T follicular helper cell (primary cell): Measurements from ENCODE around the gene GNG8.
A peak's percentile ranks its signal among the peaks of the same experiment; 100 is the strongest.

Experiments
- DNase-seq: peaks from one replicate; pipeline ENCODE4 v3.0.0-alpha.2; 2020; ENCODE audit warnings: low read depth
- total RNA-seq, 2 experiments: gene quantifications; one replicate each; lab custom pipeline; 2026; lab: John Stamatoyannopoulos, UW

Gene GNG8
- total RNA-seq = 0 to 0.13 reads per million in 2 experiments

DNA sequence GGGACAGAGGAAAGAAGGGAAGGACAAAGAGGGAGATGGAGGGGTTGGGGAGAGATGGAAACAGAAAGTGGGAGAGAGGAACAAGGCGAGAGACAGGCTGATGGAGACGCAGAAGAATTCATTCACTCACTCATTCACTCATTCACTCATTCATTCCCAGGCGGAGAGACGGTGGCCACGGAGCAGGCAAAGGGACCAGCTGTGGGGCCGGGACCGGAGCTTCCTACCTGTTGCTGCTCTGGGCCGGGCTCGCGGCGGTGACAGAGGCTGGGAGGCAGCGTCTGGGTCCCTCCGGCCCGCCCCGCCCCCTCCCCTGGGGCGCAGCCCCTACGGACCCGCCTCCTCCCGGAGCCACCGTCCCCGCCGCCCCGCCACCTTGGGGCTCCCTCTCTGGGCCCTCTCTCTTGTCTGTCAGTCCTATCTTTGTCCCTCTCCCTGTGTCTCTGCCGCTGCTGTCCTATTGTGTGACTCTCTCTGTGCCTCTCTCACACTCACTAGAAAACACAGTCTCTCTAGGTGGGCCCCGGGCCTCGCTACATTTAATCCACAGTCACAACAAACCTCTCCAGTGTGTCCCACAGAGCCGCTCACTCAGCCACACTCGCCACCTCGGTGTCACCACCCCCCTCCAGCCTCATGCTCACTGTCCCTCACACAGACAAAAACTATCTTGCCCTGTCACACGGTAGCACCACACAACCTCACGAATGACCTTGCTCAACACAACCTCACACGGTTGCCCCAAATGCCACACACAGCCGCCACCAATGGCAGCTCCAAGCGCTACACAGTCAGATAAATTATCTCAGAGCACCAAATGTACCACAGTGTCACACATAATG is at the start of gene GNG8:
Gene GNG8 (minus strand): TSS at position 283 of the 842 bp plus-strand sequence. CDS start 1,520 bp downstream, outside the sequence.
- no peak for DNase-seq

DNA sequence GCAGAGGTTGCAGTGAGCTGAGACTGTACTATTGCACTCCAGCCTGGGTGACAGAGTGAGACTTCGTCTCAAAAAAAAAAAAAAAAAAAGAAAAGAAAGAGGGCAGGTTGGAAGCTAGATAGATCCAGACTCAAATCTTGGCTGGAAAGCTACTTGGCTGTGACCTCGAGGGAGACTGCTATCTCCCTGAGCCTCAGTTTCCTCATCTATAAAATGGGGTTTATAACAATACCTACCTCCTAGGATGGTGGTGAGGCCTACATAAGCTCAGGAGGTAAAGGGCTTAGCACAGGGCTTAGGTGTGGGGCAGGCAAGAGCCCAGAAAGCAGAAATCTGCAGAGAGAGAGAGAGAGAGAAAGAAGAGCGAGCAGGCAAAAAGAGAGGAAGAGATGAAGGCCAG is 49.2 kb upstream of the GNG8 start:
- DNase-seq = no peak

DNA sequence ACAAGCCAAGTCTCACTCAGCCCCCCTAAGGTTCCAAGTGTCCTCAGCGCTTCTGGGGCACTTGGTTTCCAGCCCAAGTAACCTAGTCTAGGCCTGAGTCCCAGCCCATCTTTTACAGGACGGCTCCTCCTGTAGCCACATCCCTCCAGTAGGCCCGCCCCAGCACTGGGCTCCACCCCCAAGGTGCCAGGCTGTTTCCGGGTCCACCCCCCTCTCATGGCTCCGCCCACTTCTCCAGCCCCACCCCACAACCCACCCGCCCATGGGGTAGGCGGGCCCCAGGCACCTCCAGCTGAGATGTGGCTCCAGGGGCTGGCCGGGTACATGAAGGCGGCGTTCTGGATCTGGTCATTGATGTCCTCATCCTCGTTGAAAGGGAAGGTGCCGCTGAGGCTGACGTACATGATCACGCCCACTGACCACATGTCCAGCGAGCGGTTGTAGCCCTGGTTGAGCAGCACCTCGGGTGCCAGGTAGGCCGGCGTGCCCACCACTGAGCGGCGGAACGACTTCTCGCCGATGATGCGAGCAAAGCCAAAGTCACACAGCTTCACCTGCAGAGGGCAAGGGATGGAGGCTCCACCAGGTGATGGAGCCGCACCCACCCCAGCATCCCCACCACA is 42.2 kb upstream of the GNG8 start:
- peak; percentile 41 for DNase-seq

DNA sequence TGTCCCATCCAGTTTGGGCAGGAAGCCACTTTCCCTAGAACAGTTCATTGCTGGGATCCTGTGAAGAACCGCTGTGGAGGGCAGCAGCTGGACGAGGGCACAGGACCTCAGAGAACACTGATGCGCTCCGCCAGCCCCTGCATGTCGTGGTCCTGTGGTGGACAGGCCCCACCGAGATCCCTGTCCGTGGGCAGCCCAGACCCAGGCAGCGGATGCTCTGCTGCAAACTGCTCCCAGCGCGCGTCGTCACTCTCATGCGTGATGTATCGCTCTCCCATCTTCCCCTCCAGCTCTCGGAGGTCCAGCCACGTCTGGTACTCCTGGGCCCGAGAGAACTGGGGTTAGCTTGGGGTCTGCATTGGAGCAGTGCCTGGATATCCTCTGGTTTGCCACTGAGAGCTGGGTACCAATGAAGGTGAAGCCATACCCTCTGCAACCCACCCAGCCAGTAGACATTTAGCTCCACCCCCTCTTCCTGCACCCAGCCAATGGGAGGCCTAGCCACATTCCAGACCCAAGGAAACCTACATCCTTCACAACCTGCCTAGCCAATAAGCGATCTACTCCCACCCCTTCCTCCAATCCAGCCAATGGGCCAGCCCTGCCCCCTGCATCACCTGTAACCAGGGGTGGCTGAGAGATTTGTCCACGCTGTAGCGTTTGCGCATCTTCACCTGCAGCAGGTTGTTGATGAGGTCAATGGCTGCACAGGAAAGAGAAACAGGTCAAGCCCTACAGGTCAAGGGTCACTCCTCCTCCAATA is 38.6 kb upstream of the GNG8 start:
- DNase-seq = no peak

DNA sequence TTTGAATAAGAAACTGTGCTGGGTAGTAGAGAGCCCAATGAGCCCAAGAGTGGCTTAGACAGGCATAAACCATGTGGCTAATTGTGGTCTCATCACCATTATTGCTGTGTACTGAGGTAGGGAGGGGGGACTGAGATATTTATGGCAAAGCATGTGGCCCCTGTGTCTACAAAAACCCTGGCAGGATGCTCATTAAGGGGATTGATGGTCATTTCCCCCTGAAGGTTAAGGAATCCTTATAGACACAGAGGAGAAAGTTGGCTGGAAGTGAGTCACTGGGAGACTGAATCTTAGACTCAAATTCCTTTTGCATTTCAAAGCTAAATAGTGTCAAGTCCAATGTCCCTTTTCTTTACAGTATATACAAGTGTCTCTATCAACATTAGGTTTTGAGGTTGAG is 34.8 kb upstream of the GNG8 start:
- no peak for DNase-seq

DNA sequence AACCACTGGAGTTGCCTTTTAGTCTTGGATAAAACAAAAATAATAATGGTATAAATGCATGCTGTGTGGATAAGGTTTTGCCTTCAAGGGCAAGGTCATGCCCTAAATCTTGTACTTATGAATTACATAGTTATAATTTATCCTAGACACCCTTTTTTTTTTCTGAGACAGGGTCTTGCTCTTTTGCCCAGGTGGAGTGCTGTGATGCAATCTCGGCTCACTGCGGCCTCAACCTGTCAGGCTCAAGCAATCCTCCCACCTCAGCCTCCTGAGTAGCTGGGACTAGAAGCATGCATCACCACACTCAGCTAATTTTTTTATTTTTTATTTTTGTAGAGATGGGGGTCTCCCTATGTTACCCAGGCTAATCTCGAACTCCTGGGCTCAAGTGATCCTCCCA is 32.7 kb upstream of the GNG8 start:
- DNase-seq = no peak

DNA sequence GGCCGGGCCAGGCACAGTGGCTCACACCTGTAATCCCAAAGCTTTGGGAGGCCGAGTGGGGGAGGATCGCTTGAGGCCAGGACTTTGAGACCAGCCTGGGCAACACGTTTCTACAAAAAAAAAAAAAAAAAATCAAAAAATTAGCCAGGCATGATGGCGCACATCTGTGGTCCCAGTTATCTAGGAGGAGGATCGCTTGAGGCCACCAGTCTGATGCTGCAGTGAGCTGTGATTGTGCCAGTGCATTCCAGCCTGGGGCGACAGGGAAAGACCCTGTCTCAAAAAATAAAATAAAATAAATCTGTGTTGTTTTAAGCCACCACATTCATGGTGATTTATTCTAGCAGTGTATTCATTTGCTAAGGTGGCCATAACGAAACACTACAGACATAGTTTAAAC is 29.1 kb upstream of the GNG8 start:
- DNase-seq = no peak

DNA sequence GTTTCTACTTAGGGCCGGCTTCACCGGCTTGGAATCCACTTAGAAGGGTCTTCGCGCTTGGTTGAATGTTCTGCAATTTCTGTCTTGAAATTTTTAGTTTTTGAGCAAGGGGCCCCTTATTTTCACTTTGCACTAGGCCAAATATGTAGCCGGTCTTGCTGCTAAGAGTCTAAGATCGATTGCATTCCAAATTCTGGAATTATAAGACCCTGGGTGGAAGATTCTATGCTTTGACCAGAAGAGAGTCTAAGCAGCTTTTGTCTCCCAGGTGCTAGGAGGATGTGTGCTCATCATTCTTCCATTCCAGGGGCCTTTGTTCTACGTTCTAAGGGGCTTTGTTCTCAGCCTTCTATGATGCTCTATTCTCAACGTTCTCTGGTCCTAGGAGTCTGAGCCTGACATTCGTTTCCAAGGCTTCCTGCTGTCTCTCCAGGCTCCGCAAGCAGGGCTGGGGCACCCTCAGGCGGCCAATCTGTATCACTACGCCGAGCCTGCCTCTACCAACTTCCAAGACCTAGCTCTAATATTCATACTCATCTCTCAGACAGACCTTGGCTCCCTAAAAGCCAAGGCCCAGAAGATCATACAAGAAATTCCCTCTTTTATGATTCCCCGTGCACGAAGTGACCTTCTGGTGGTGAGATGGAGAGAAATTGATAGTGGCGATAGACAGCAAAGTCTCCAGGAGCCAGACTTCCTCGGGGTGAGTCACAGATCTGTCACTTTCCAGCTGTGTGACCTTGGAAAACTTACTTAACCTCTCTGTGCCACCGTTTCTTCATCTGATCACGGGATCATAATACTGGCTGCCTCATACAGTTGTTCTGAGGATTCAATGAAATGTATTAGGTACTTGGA is 26.0 kb upstream of the GNG8 start:
- DNase-seq = peak; percentile 70

DNA sequence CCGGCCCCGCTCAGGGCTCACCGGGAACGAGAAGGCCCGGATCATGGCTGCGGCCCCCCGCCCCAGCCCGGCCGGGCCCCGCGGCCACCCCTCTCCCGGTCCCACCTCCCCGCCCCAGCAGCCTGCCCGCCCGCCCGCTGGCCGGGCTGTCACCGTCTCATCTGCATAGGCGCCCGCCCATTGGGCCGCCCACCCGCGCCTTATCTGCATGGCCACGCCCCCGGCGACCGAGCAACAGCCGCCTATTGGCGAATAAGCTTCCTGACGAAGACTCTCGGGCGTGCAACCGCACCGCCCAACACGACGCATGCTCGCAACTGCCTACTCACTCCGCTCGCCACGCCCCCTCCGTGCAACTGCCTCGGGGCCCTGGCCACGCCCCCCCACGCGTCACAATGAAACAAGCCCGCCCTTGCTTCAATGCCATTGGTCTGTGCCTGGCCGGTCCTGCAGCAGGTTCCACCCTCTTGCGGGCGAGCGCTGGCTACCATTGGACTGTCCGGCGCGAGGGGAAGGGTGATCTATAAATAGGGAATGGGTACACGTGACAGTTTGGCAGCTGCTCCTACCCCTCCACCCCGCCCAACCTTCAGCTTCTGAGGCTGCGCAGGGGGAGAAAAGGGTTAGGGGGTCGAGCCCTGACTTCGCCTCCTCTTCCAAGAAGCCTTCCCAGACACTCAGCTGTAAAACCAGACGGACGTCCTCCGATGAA is 25.2 kb upstream of the GNG8 start, which contains the start of gene DACT3:
Gene DACT3 (minus strand): TSS at position 163 of the 712 bp plus-strand sequence. CDS start 118 bp downstream, at position 45.
- peak; percentile 99 for DNase-seq

DNA sequence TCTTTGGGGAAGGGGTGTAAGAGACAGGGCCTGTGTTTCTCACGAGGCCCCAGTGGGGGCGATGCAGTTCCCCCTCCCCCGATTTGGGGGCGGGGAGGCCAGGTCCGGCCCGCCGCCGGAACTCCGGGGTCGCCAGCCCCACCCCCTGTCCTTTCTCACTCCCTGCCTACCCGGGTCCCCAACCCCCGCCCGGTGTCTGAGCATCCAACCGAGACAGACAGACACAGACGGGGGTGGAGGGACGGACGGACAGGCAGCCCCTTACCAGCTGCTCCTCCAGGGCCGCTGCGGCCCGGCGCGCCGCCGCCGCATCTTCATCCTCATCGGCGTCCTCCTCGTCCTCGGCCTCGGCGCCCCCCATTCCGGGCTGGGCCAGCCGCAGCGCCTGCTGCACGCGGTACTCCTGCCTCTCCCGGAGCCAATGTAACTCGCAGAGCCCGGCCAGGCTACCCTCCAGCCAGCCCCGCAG is 24.6 kb upstream of the GNG8 start:
- DNase-seq = no peak

DNA sequence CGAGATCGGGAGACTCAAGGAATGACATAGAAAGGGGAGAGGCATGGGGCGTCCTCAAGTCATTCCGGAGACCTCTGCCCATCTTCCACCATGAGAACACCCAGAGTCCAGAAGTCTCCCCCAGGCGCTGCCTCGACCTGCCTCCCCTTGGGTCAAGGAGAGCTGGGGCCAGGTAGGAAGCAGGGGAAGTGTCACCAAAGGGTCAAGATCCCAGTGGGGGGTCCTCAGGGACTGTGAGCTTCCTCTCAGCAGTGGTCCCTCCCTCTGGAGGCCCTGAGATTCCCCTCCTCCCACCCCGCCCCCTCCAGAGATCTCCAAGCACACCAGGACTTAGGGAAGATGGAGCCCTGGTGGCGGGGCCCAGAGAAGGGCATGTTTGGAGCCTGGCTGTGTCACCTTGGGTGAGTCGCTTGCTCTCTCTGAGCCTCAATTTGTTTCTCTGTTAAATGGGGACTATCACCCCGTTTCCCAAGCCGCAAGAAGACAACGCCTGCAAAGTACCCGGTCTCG is 24.1 kb upstream of the GNG8 start:
- no peak for DNase-seq

DNA sequence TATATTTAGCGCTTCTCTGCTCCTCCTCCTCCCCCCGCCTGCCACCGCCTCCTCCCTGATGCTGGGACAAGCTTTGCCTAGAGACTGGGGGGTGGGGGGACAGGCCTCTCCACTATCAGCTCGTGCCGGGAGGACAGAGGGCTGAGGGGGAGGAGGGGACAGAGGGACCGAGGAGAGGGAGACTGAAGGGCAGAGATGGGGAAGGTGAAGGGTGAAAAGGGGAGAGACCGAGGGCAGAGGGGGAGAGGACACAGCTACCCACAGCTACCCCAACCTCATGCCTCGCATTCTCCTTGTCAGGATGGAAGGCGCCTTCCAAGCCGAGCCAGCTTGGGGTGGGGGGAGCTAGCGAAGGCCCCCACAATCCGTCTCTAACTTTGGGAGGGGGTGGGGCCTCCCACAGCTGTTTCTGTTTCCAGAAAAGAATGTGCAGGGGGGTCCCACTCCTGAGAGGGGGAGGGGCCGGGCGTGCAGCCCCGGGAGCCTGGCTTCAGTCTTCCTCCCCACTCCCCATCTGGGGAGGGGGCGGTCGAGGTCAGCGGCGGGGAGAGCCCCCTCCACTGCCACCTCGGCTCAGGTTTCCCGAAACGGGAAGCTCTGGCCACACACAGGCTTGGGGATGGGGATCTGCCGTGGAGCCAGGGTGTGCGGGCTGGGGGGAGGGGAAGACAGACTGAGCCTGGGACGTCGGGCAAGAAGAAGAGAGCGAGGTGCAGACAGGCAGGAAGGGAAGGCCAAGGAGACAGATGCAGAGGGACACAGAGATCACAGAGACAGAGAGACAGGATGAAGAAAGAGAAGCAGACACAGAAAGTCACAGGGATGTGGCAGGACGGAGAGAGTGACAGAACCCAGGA is 23.4 kb upstream of the GNG8 start:
- no peak for DNase-seq

DNA sequence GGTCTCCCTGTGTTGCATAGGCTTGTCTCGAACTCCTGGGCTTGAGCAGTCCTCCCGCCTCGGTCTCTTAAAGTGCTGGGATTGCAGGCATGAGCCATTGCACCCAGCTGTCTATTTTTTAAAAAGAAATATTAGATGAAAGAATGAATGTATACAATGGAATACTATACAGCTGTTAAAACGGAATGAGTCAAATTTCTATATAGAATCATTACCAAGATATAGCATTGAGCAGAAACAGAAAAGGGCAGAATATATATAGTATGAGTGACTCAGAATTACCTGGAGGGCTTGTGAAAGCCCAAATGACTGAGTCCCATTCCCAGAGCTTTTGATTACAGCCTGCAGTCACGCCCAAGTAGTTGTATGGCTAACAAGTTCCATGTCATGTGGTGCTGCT is 20.5 kb upstream of the GNG8 start:
- no peak for DNase-seq

DNA sequence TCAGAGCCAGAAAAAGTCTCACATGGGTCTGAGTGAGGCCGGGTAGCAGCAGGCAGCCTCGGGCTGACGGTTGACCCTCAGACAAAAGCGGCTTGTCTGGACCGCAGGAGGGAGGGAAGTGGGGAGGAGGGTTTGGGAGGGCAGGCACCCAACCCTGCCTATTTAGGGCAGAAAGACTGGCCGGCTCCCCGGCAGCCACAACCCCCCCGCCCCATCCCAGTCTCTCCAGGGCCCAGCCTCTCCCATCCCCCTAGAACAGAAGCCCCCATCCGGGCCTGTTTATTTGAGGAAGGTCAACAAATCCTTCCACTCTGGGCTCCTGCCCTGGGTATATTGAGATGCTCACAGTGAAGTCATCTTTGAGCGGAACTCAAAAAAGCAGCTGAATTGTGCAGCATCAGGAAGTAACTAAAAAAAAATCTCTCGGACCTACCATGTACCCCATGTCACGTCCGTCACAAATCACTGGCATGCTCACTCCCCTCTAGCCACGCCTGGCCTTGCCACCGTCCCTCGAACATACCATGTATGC is 18.7 kb upstream of the GNG8 start:
- no peak for DNase-seq

DNA sequence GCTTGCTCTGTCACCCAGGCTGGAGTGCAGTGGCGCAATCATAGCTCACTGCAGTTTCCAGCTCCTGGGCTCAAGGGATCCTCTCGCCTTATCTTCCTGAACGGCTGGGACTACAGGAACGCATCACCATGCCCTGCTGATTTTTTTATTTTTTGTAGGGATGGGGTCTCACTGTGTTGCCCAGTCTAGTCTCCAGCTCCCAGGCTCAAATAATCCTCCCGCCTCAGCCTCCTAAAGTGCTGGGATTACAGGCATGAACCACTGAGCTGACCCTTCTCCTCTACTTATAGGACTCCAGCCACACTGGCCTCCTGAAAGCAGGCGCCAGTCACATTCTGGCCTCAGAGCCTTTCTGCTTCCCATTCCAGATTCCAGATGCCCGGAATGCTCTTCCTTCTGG is 14.4 kb upstream of the GNG8 start:
- no peak for DNase-seq

DNA sequence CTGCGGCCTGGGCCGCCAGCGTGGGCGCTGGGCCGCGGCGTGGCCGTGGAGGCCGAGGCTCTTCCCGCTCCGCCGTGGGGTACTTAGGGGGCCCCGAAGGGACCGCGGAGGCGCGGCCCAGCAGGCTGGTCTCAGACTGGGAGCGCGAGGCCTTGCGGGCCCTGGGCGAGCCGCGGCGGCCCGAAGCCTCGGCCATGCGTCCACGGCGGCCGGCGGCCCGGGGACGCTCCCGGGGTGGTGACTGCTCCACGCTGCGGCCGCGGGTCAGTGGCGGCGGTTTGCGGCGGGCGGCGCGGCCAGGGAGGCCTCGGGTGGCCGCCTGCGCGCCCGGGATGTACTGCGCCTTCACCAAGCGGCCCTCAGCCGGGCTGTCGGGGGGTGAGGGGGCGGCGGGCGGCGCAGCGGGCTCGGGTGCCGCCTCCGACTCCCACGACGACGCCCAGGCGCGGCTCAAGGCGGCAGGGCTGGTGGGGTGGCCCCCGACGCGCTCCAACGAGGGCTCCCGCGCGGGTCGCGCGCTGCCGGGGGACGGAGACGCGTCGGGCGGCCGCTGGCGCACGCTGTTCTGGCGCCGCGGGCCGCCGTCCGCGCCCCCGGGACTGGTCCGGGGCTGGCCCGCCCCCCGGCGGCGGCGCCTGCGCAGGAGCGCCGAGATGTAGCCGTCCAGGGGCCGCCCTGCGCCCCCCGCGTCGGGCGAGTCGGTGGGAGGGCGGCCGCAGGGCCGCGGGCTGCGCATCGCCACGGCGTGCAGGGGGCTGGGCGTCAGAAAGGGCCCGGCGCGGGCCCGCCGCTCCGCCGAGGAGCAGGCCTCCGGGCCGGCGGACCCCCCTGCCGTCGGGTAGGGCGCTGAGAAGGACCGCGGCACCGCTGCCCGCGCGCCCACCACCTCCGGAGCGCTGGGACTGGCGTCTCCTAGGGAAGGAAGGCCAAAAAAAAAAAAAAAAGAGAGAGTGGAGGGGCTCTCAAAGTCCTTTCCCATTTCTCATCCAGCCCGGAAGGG is 13.3 kb upstream of the GNG8 start:
- no peak for DNase-seq

DNA sequence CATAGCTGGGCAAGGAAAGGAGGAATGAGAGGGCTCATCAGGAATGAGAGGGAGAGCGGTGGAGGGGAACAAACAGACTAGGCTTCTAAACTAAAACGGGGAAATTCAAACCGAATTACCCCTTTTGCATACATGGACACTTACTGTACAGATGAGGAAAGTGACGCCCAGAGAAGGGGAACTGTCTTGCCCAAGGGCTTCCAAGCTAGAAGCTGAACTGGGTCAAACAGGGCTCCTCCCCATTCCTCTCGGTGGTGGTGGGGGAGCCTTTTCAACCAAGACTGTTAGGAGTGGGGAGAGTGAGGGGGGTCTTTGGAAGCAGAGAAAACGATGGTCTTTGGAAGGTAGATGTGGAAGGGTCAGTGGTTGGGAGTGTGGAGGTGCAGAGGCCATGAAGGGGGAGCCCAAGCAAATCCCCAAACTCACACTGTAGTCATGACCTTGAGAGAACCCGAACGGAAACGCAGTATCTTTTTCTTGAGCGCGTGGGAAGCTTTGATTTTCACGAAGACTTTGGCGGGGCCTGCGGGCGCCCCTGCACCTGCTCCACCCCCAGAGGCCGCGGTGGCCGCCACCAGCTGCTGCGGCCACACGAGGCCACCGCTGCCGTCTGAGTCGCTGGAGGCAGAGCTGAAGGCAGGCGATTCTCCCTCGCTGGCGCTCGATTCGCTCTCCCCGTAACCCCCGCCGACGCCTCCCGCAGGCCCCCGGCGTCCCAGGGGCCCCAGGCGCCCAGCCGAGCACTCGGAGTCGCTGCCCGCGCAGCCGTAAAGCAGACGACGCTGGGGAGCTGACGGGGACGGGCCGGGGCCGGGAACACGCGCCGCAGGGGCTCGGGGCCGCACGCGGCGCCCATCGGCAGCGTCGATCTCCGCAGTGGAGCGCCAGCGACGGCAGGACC is 12.3 kb upstream of the GNG8 start:
- DNase-seq = no peak
